HL-60 (cell line): ENCODE results near the gene TCTN3.

Source experiments
- CTCF ChIP-seq: IDR thresholded peaks from one replicate; pipeline ENCODE4 v1.5.1; 2011; ENCODE audit warnings: low read length, control low read depth, inconsistent platforms; ENCODE audit not compliant: insufficient read depth
- GABPA ChIP-seq: IDR thresholded peaks from 2 replicates; pipeline ENCODE4 v1.6.1; 2012; ENCODE audit warnings: low read depth
- POLR2AphosphoS5 ChIP-seq: IDR thresholded peaks from 2 replicates; pipeline ENCODE4 v1.6.1; 2012; ENCODE audit warnings: low read depth

GRCh38 chr10:95664543-95664942 is 29.2 kb downstream of the TCTN3 start:
- TF ChIP-seq CTCF (no peak), GABPA (no peak), POLR2AphosphoS5 (no peak)
